Colonic mucosa (tissue), 4 donors: Measurements from ENCODE around the gene IGHMBP2. TPM values are rescaled to one million over a fixed set of nuclear protein-coding genes. Genes with fewer than 3 reads are reported as not detected.

ENCODE experiments used
- DNase-seq: peaks from one replicate; pipeline ENCODE4 v3.0.0-alpha.2; 2020
- H3K27ac ChIP-seq: fragments of 200-600 bp; one replicate; pipeline ENCODE4 v1.8.0; 2021
- H3K27me3 ChIP-seq: fragments of 200-600 bp; one replicate; pipeline ENCODE4 v1.8.0; 2021
- H3K36me3 ChIP-seq: fragments of 200-600 bp; one replicate; pipeline ENCODE4 v1.8.0; 2021
- H3K4me1 ChIP-seq: fragments of 200-600 bp; one replicate; pipeline ENCODE4 v1.8.0; 2021; ENCODE audit warnings: mild to moderate bottlenecking
- H3K4me3 ChIP-seq: fragments of 200-600 bp; one replicate; pipeline ENCODE4 v1.8.0; 2021
- H3K9ac ChIP-seq, 2 donors: one replicate each; pipeline ENCODE4 v1.7.0; 2013; ENCODE audit warnings: control low read depth in 2 of 2, low read depth in 2 of 2, low read length in 2 of 2
- H3K9me3 ChIP-seq: fragments of 200-600 bp; one replicate; pipeline ENCODE4 v1.8.0; 2021
- CTCF ChIP-seq: fragments of 200-600 bp; IDR thresholded peaks from one replicate; pipeline ENCODE4 v1.8.0; 2022; ENCODE audit warnings: antibody characterized with exemption, mild to moderate bottlenecking
- intact Hi-C: fragments of 100-400 bp; cut with DNase I; formaldehyde crosslinking; loops from one replicate; pipeline ENCODE4 v1.14.1; 2022
- total RNA-seq, 2 donors: library from RNA; stranded (reverse); fragmentation: NEBNext Ultra II Directional in 1 of 2; extraction: Animal tissue kit (Norgen Biotek cat#: 25700) in 1 of 2; gene quantifications; one replicate each; pipeline ENCODE4 v1.2.1, GENCODE V29; 2021
- donor health status: healthy.
- donor health status: DM: no; HTN: no; CAD: no.
- donor health status: DM: no; HTN: no; CAD: no.

Gene IGHMBP2
- total RNA-seq, 2 donors from 2014 or later, result 16.6 to 20.4 TPM

DNA sequence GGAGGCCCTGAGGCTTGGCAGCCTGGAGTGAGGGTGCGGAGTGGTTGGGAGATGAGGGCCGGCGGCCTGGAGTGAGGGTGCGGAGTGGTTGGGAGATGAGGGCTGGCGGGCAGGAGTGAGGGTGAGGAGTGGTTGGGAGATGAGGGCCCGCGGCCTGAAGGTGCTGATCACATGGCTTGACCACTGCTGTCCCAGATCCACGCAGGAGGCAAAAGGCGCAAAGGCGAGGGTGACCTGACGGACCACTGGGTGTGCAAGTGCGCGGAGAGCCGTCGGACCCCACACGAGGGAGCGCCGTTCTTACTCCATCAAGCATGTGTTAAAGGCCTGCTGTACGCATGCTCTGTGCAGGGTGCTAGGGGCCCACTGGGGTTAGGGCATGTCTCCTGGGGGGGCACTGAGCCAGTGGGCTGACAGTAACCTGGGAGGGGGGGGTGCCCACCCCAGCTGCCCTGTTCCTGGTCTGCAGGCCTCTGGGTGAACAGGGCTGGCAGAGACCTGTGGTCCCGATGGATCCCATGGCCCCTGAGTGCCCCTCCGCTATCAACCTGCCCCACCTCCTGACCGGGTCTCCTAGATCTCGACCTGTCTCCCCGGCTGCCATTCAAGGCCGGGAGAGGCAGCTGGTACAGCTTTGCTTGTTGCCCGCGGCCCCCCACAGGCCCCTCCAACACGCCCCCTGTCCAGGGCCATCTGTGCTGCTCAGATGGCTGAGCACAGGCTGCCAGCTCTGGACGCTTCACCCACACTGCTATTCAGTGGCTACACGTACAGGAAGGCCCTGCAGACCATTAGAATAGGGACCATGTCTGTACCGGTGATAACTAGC lies 56.0 kb downstream of the IGHMBP2 start:
- DNase-seq, result no peak
- no peaks in the 10 kb centered on the region for H3K36me3 ChIP-seq
- H3K4me3 ChIP-seq, result no peak overlapping the region
- no peak overlapping the region for H3K27ac ChIP-seq
- intact Hi-C loops, result no loop called here
- H3K9ac ChIP-seq, result no peak overlapping the region
- no peak for TF ChIP-seq CTCF
- peaks cover 9% of the 10 kb centered on the region for H3K4me1 ChIP-seq
- H3K9me3 ChIP-seq, result no peaks in the 10 kb centered on the region
- H3K27me3 ChIP-seq, result no peaks in the 10 kb centered on the region

DNA sequence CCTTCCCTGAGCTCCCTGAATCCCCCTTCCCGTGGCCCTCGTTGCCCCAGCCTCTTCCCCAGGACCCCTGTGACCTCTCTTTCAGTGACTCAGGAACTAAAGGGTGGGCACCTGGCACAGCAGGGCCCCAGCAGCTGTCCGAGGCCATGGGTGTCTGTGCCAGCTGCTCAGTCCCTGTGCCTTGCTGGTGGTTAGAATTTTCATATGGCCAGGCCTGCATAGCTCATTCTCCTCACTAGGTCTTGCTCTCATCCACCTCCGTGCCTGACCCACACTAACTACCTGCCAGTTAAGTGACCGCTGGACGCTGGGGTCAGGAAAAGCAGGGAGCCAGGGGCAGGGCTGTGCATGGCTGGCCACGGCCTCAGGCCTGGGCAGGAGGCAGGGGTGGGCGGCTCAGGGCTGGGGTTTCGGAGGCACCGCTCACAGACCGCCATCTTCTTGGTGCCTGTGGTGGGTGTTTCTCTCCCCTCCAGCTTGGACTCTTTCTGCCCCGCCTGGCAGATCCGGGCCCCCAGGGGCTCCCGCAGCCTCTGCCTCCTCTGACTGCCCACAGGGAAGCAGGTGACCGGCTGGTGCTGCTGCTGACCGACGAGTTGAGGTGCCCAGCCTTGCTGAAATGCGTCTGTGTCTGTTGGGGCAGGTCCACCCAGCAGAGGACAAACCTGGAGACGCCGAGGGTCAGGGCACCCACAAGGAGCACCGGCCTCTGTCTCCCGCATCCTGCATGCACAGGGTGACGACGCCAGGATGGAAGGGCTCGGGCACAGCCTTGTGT lies 56.8 kb downstream of the IGHMBP2 start:
- TF ChIP-seq CTCF, result no peak
- H3K4me3 ChIP-seq, result no peak overlapping the region

DNA sequence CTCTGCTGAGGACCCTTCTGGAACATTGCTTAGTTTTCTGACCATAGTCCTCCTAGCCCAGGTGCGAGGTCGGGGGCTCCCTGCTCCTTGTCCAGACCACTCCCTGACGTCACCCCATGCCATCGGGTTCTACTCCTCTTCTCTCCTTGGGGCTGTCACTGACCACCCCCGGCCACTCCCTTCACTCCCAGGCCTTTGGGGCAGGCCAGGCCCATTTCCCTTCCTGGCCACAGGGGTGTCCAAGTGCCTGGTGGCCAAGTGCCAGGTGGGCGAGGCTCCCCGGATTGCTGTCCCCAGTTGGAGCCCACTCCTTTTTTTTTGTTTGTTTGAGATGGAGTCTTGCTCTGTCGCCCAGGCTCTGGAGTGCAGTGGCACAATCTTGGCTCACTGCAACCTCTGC lies 57.6 kb downstream of the IGHMBP2 start:
- TF ChIP-seq CTCF, result no peak
- no peaks in the 10 kb centered on the region for H3K4me1 ChIP-seq
- no peaks in the 10 kb centered on the region for H3K9me3 ChIP-seq
- no peak overlapping the region for H3K27ac ChIP-seq
- no peak overlapping the region for H3K4me3 ChIP-seq
- no peak overlapping the region for H3K9ac ChIP-seq
- no peaks in the 10 kb centered on the region for H3K27me3 ChIP-seq
- DNase-seq, result no peak
- intact Hi-C loops, result no loop called here
- H3K36me3 ChIP-seq, result no peaks in the 10 kb centered on the region

More for the DNA sequence above, 56.8 kb downstream of the IGHMBP2 start:
- intact Hi-C loops, result no loop called here
- no peaks in the 10 kb centered on the region for H3K27me3 ChIP-seq
- peaks cover 2% of the 10 kb centered on the region for H3K4me1 ChIP-seq
- H3K9me3 ChIP-seq, result no peaks in the 10 kb centered on the region
- DNase-seq, result no peak
- H3K27ac ChIP-seq, result no peak overlapping the region
- H3K9ac ChIP-seq, result no peak overlapping the region
- no peaks in the 10 kb centered on the region for H3K36me3 ChIP-seq

DNA sequence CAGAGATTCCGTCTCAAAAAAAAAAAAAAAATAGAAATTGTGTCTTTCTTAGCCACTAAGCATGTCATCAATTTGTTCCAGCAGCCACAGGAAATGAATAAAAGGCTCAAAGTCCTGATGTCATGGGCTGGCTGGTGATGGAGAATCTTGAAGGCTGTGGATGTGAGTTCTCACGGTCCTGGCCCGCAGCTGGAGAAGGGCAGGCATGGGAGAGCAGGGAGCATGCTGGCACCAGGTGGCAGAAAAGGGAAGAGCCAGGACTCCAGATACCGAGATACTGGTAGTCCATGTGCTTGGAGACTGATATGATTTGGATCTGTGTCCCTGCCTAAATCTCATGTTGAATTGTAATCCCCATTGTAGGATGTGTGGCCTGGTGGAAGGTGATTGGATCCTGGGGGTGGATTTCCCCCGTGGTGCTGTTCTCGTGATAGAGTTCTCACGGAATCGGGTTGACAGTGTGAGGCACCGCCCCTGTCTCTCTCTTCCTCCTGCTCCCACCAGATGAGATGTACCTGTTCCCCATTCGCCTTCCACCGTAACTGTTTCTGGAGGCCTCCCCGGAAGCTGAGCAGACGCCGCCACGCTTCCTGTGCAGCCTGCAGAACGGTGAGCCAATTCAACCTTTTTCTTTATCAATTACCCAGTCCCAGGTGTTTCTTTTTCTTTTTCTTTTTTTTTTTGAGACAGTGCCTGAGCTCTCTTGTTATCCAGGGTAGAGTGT lies 59.0 kb downstream of the IGHMBP2 start:
- H3K27ac ChIP-seq, result no peak overlapping the region
- no peak overlapping the region for H3K4me3 ChIP-seq
- no peaks in the 10 kb centered on the region for H3K4me1 ChIP-seq
- H3K9me3 ChIP-seq, result no peaks in the 10 kb centered on the region
- DNase-seq, result no peak
- intact Hi-C loops, result no loop called here
- TF ChIP-seq CTCF, result no peak
- H3K9ac ChIP-seq, result no peak overlapping the region
- H3K36me3 ChIP-seq, result no peaks in the 10 kb centered on the region
- H3K27me3 ChIP-seq, result no peaks in the 10 kb centered on the region

DNA sequence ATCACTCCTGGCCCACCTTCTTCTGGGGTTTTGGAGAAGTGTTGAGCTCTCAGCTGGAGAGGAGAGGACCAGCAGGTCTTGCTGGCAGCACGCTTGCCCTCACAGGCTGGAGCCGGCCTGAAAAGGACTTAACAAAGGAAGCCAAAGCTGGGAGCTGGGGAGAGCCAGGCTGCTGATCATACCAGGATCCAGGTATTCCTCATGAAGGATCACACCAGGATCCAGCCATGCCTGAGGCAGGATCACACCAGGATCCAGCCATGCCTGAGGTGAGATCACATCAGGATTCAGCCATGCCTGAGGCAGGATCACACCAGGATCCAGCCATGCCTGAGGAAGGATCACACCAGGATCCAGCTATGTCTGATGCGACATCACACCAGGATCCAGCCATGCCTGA lies 60.1 kb downstream of the IGHMBP2 start:
- intact Hi-C loops, result no loop called here
- TF ChIP-seq CTCF, result no peak
- Histone ChIP-seq H3K36me3 (no peaks in the 10 kb centered on the region), H3K27ac (no peak overlapping the region), H3K4me3 (no peak overlapping the region), H3K9me3 (no peaks in the 10 kb centered on the region), H3K9ac (no peak overlapping the region), H3K4me1 (no peaks in the 10 kb centered on the region), H3K27me3 (no peaks in the 10 kb centered on the region)
- DNase-seq, result no peak
